GM23338 (cell line): ENCODE measurements around the gene ATP9A. TPM values are rescaled to one million over a fixed set of nuclear protein-coding genes. Genes with fewer than 3 reads are reported as not detected.
"Not testable (repeated sequence)": the region's sequence is repeated elsewhere in the genome, so short reads cannot be mapped to it uniquely, and the experiment has no call there.

Source experiments
- ATAC-seq: fragments of 200-7000 bp; cut with Tn5 transposase; 3 replicates; pipeline ENCODE4 v1.9.1; 2020
- DNase-seq: peaks from one replicate; pipeline ENCODE4 v3.0.0-alpha.2; 2015; ENCODE audit warnings: low spot score
- H2AFZ ChIP-seq: fragments of 200-600 bp; sonication (generic); 2 replicates; pipeline ENCODE4 v1.8.0; 2016; ENCODE audit warnings: antibody characterized with exemption, mild to moderate bottlenecking, moderate library complexity
- H3F3A ChIP-seq: fragments of 200-600 bp; sonication (generic); replicated peaks from 2 replicates; pipeline ENCODE4 v1.8.0; 2017; ENCODE audit warnings: antibody characterized with exemption, mixed run types, low read depth
- H3K27ac ChIP-seq: fragments of 200-600 bp; sonication (generic); 2 replicates; pipeline ENCODE4 v1.6.1; 2016; ENCODE audit warnings: low read depth
- H3K27me3 ChIP-seq: fragments of 200-600 bp; sonication (generic); 2 replicates; pipeline ENCODE4 v1.8.0; 2016; ENCODE audit warnings: mild to moderate bottlenecking, mixed run types, moderate library complexity; ENCODE audit not compliant: insufficient read depth
- H3K36me3 ChIP-seq: fragments of 200-600 bp; sonication (generic); 2 replicates; pipeline ENCODE4 v1.8.0; 2016; ENCODE audit warnings: mild to moderate bottlenecking; ENCODE audit not compliant: insufficient read depth
- H3K4me1 ChIP-seq: fragments of 200-600 bp; sonication (generic); 2 replicates; pipeline ENCODE4 v1.8.0; 2016; ENCODE audit warnings: mild to moderate bottlenecking, moderate library complexity; ENCODE audit not compliant: insufficient read depth
- H3K4me2 ChIP-seq: fragments of 200-600 bp; sonication (generic); 2 replicates; pipeline ENCODE4 v1.7.1; 2017; ENCODE audit warnings: mixed run types
- H3K4me3 ChIP-seq: fragments of 200-600 bp; sonication (generic); 2 replicates; pipeline ENCODE4 v1.6.1; 2016; ENCODE audit warnings: mixed run types
- H3K79me2 ChIP-seq: fragments of 200-600 bp; sonication (generic); replicated peaks from 2 replicates; pipeline ENCODE4 v1.8.0; 2017; ENCODE audit warnings: mild to moderate bottlenecking; ENCODE audit not compliant: insufficient read depth
- H3K9me2 ChIP-seq: fragments of 200-600 bp; sonication (generic); 2 replicates; pipeline ENCODE4 v1.8.0; 2017; ENCODE audit not compliant: insufficient read depth
- H4K20me1 ChIP-seq: fragments of 200-600 bp; sonication (generic); replicated peaks from 2 replicates; pipeline ENCODE4 v1.8.0; 2017; ENCODE audit warnings: mild to moderate bottlenecking; ENCODE audit not compliant: insufficient read depth
- H3K27ac Mint-ChIP-seq: 2 replicates; pipeline ENCODE4 v1.8.0; 2020; ENCODE audit warnings: inconsistent platforms, mild to moderate bottlenecking, moderate library complexity, mixed read lengths
- H3K27me3 Mint-ChIP-seq: 3 replicates; pipeline ENCODE4 v1.8.0; 2022; ENCODE audit warnings: low read depth, mild to moderate bottlenecking, moderate library complexity, mixed read lengths, inconsistent platforms; ENCODE audit not compliant: insufficient read depth, poor library complexity
- H3K36me3 Mint-ChIP-seq: 3 replicates; pipeline ENCODE4 v1.8.0; 2021; ENCODE audit warnings: low read depth, mild to moderate bottlenecking, inconsistent platforms, moderate library complexity, mixed read lengths
- H3K4me1 Mint-ChIP-seq: 3 replicates; pipeline ENCODE4 v1.8.0; 2020; ENCODE audit warnings: mild to moderate bottlenecking, inconsistent platforms, mixed read lengths
- H3K4me3 Mint-ChIP-seq: 3 replicates; pipeline ENCODE4 v1.8.0; 2021; ENCODE audit warnings: moderate library complexity, mild to moderate bottlenecking, inconsistent platforms, mixed read lengths
- H3K9me3 Mint-ChIP-seq: 3 replicates; pipeline ENCODE4 v1.8.0; 2020; ENCODE audit warnings: moderate library complexity, mild to moderate bottlenecking, inconsistent platforms, mixed read lengths
- CREB1 ChIP-seq: fragments of 250-450 bp; sonication (Bioruptor Pico); IDR thresholded peaks from 2 replicates; pipeline ENCODE4 v1.5.0; 2020; ENCODE audit warnings: low read depth, mild to moderate bottlenecking, moderate library complexity
- ETS1 ChIP-seq: IDR thresholded peaks from 2 replicates; pipeline ENCODE4 v1.6.1; 2016; ENCODE audit warnings: antibody characterized with exemption
- EZH2 ChIP-seq: fragments of 200-600 bp; sonication (generic); IDR thresholded peaks from one replicate; pipeline ENCODE4 v1.8.0; 2017; ENCODE audit warnings: antibody characterized with exemption, mild to moderate bottlenecking, low read depth; ENCODE audit not compliant: unreplicated experiment
- EZH2phosphoT487 ChIP-seq: fragments of 200-600 bp; sonication (generic); IDR thresholded peaks from one replicate; pipeline ENCODE4 v1.8.1; 2018; ENCODE audit warnings: antibody characterized with exemption; ENCODE audit not compliant: unreplicated experiment
- JUNB ChIP-seq: IDR thresholded peaks from one replicate; pipeline ENCODE4 v1.6.1; 2016; ENCODE audit warnings: antibody characterized with exemption; ENCODE audit not compliant: unreplicated experiment
- NANOG ChIP-seq: IDR thresholded peaks from 2 replicates; pipeline ENCODE4 v1.6.1; 2016; ENCODE audit warnings: antibody characterized with exemption, borderline replicate concordance
- POLR2AphosphoS5 ChIP-seq: IDR thresholded peaks from 2 replicates; pipeline ENCODE4 v1.6.1; 2016; ENCODE audit warnings: antibody characterized with exemption, low read depth
- REST ChIP-seq: IDR thresholded peaks from one replicate; pipeline ENCODE4 v1.6.1; 2018; ENCODE audit warnings: antibody characterized with exemption; ENCODE audit not compliant: unreplicated experiment
- STAT1 ChIP-seq: IDR thresholded peaks from one replicate; pipeline ENCODE4 v1.6.1; 2016; ENCODE audit warnings: antibody characterized with exemption; ENCODE audit not compliant: unreplicated experiment
- ZNF114 ChIP-seq: fragments of 250-450 bp; sonication (Bioruptor Pico); IDR thresholded peaks from 2 replicates; pipeline ENCODE4 v1.5.0; 2020; ENCODE audit warnings: mild to moderate bottlenecking, moderate library complexity
- ZNF331 ChIP-seq: fragments of 250-450 bp; sonication (Bioruptor Pico); IDR thresholded peaks from 2 replicates; pipeline ENCODE4 v1.5.0; 2020; ENCODE audit warnings: low read depth, mild to moderate bottlenecking, moderate library complexity
- ZNF462 ChIP-seq: fragments of 250-450 bp; sonication (Bioruptor Pico); IDR thresholded peaks from 2 replicates; pipeline ENCODE4 v1.5.0; 2020; ENCODE audit warnings: mild to moderate bottlenecking, moderate library complexity
- polyA plus RNA-seq: library from polyadenylated mRNA; unstranded; fragments of >200 nt; fragmentation: Nextera tagmentation; extraction: Ambion mirVana; gene quantifications from 2 replicates; pipeline ENCODE4 v1.2.1, GENCODE V29; 2016
- total RNA-seq: library from RNA; depleted of rRNA; stranded (reverse); fragments of >200 nt; shearing (Covaris generic); gene quantifications from 2 replicates; pipeline ENCODE4 v1.2.3, GENCODE V29; 2014

Gene ATP9A
- total and polyA plus RNA-seq, 2 experiments from 2014 or later = 0.94 to 5.9 TPM

- H3K79me2 ChIP-seq, ATAC-seq, H3K4me2 ChIP-seq, H3K27me3 Mint-ChIP-seq, H2AFZ ChIP-seq, H3K27ac Mint-ChIP-seq, H3K36me3 Mint-ChIP-seq, H4K20me1 ChIP-seq, H3K4me3 ChIP-seq, H3K36me3 ChIP-seq, H3K9me3 Mint-ChIP-seq, DNase-seq, H3K27me3 ChIP-seq, H3K4me3 Mint-ChIP-seq, H3K27ac ChIP-seq, H3K9me2 ChIP-seq, H3F3A ChIP-seq: not testable (repeated sequence)
- H3K4me1 Mint-ChIP-seq = peaks cover 23% of the 10 kb centered on the region
- H3K4me1 ChIP-seq = peaks cover 17% of the 10 kb centered on the region
Observed at GRCh38 chr20:51656089-51656488, 112.1 kb downstream of the ATP9A start.

GRCh38 chr20:51654495-51654894 lies 113.7 kb downstream of the ATP9A start:
- Histone ChIP-seq H3K4me3 (no peak overlapping the region), H3K36me3 (peaks cover 3% of the 10 kb centered on the region; the same call in 1 of the 2 replicates), H2AFZ (no peak overlapping the region), H4K20me1 (no peaks in the 10 kb centered on the region), H3K9me2 (no peaks in the 10 kb centered on the region), H3K4me1 (peaks cover under 1% of the 10 kb centered on the region; the same call in 1 of the 2 replicates), H3K27me3 (no peaks in the 10 kb centered on the region), H3F3A (peaks cover 4% of the 10 kb centered on the region; the same call in 1 of the 2 replicates), H3K79me2 (no peaks in the 10 kb centered on the region), H3K4me2 (no peak overlapping the region), H3K27ac (no peak overlapping the region)
- H3K36me3 Mint-ChIP-seq = peaks cover 4% of the 10 kb centered on the region; the same call in 1 of the 3 replicates
- DNase-seq (no peak), ATAC-seq (no peak)
- H3K4me1 Mint-ChIP-seq = peaks cover 7% of the 10 kb centered on the region; the same call in 2 of the 3 replicates
- peaks cover 5% of the 10 kb centered on the region for H3K27me3 Mint-ChIP-seq
- no peaks in the 10 kb centered on the region for H3K9me3 Mint-ChIP-seq
- H3K27ac Mint-ChIP-seq = no peak overlapping the region
- no peak overlapping the region for H3K4me3 Mint-ChIP-seq
- no peak for TF ChIP-seq REST
- TF ChIP-seq STAT1 = no peak
- no peak for TF ChIP-seq ZNF462 (CRISPR knock-in tag)
- no peak for TF ChIP-seq EZH2
- no peak for TF ChIP-seq NANOG
- no peak for TF ChIP-seq CREB1 (CRISPR knock-in tag)
- no peak for TF ChIP-seq JUNB
- no peak for TF ChIP-seq ZNF114
- no peak for TF ChIP-seq POLR2AphosphoS5
- TF ChIP-seq ETS1 = no peak
- TF ChIP-seq EZH2phosphoT487 = no peak
- TF ChIP-seq ZNF331 = no peak
